K562 (cell line): ENCODE data around the gene PGRMC2.
"Not testable (repeated sequence)": the region's sequence is repeated elsewhere in the genome, so short reads cannot be mapped to it uniquely, and the experiment has no call there.

Experiments
- ZNF175 ChIP-seq: fragments of 200-800 bp; sonication (Bioruptor generic); IDR thresholded peaks from 2 replicates; pipeline ENCODE4 v1.6.1; 2016; ENCODE audit warnings: low read depth, mild to moderate bottlenecking, missing genetic modification characterization, missing compliant biosample characterization
- TF ChIP-seq, protein P1 (sequence below), 2 experiments: fragments of 450-650 bp; formaldehyde crosslinking in 1 of 2; IDR thresholded peaks; 2 replicates each; pipeline versions ENCODE4 v1.4.0 to v1.6.1; 2014 to 2020; ENCODE audit warnings: mild to moderate bottlenecking in 2 of 2, borderline replicate concordance in 1 of 2, low read depth in 1 of 2
- TF ChIP-seq, protein P2 (sequence below), 3 experiments: IDR thresholded peaks in 2 of 3; conservative IDR thresholded peaks in 1 of 3; 2 replicates each; pipeline ENCODE4 v1.5.1; 2011 to 2012; ENCODE audit warnings: low read length in 3 of 3, mild to moderate bottlenecking in 3 of 3, control low read depth in 2 of 3, improper control_type of control experiment in 1 of 3, inconsistent platforms in 1 of 3, low read depth in 1 of 3, mixed read lengths in 1 of 3, moderate library complexity in 1 of 3; ENCODE audit not compliant: insufficient read depth in 2 of 3
- TF ChIP-seq, protein P3 (sequence below): fragments of 450-650 bp; IDR thresholded peaks from 2 replicates; pipeline ENCODE4 v1.6.1; 2016; ENCODE audit warnings: low read depth

DNA sequence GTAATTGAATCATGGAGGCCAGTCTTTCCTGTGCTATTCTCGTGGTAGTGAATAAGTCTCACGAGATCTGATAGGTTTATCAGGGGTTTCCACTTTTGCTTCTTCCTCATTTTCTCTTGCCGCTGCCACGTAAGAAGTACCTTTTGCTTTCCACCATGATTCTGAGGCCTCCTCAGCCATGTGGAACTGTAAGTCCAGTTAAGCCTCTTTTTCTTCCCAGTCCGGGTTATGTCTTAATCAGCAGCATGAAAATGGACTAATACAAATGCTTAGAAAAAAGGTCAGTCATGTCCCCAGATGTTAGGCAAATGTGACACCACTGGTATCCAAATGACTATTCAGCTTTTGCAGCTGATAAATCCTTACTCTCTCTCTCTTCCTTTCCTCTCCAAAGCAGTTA is 42.2 kb downstream of the PGRMC2 start:
- TF ChIP-seq, protein P1, sequence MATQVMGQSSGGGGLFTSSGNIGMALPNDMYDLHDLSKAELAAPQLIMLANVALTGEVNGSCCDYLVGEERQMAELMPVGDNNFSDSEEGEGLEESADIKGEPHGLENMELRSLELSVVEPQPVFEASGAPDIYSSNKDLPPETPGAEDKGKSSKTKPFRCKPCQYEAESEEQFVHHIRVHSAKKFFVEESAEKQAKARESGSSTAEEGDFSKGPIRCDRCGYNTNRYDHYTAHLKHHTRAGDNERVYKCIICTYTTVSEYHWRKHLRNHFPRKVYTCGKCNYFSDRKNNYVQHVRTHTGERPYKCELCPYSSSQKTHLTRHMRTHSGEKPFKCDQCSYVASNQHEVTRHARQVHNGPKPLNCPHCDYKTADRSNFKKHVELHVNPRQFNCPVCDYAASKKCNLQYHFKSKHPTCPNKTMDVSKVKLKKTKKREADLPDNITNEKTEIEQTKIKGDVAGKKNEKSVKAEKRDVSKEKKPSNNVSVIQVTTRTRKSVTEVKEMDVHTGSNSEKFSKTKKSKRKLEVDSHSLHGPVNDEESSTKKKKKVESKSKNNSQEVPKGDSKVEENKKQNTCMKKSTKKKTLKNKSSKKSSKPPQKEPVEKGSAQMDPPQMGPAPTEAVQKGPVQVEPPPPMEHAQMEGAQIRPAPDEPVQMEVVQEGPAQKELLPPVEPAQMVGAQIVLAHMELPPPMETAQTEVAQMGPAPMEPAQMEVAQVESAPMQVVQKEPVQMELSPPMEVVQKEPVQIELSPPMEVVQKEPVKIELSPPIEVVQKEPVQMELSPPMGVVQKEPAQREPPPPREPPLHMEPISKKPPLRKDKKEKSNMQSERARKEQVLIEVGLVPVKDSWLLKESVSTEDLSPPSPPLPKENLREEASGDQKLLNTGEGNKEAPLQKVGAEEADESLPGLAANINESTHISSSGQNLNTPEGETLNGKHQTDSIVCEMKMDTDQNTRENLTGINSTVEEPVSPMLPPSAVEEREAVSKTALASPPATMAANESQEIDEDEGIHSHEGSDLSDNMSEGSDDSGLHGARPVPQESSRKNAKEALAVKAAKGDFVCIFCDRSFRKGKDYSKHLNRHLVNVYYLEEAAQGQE (IDR thresholded peaks at IDR 0.05; ENCODE audit: borderline replicate concordance) = not testable (repeated sequence)
- TF ChIP-seq, protein P1 (CRISPR knock-in tag; IDR thresholded peaks at IDR 0.05; ENCODE audit: low read depth) = not testable (repeated sequence)
- TF ChIP-seq, protein P2, sequence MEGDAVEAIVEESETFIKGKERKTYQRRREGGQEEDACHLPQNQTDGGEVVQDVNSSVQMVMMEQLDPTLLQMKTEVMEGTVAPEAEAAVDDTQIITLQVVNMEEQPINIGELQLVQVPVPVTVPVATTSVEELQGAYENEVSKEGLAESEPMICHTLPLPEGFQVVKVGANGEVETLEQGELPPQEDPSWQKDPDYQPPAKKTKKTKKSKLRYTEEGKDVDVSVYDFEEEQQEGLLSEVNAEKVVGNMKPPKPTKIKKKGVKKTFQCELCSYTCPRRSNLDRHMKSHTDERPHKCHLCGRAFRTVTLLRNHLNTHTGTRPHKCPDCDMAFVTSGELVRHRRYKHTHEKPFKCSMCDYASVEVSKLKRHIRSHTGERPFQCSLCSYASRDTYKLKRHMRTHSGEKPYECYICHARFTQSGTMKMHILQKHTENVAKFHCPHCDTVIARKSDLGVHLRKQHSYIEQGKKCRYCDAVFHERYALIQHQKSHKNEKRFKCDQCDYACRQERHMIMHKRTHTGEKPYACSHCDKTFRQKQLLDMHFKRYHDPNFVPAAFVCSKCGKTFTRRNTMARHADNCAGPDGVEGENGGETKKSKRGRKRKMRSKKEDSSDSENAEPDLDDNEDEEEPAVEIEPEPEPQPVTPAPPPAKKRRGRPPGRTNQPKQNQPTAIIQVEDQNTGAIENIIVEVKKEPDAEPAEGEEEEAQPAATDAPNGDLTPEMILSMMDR (IDR thresholded peaks at IDR 0.05 in 2 of 3, conservative IDR thresholded peaks at IDR 0.05 in 1 of 3; ENCODE audit: insufficient read depth in 2 of 3, low read depth in 1 of 3, low read length in 3 of 3) = not testable (repeated sequence)
- TF ChIP-seq, protein P3, sequence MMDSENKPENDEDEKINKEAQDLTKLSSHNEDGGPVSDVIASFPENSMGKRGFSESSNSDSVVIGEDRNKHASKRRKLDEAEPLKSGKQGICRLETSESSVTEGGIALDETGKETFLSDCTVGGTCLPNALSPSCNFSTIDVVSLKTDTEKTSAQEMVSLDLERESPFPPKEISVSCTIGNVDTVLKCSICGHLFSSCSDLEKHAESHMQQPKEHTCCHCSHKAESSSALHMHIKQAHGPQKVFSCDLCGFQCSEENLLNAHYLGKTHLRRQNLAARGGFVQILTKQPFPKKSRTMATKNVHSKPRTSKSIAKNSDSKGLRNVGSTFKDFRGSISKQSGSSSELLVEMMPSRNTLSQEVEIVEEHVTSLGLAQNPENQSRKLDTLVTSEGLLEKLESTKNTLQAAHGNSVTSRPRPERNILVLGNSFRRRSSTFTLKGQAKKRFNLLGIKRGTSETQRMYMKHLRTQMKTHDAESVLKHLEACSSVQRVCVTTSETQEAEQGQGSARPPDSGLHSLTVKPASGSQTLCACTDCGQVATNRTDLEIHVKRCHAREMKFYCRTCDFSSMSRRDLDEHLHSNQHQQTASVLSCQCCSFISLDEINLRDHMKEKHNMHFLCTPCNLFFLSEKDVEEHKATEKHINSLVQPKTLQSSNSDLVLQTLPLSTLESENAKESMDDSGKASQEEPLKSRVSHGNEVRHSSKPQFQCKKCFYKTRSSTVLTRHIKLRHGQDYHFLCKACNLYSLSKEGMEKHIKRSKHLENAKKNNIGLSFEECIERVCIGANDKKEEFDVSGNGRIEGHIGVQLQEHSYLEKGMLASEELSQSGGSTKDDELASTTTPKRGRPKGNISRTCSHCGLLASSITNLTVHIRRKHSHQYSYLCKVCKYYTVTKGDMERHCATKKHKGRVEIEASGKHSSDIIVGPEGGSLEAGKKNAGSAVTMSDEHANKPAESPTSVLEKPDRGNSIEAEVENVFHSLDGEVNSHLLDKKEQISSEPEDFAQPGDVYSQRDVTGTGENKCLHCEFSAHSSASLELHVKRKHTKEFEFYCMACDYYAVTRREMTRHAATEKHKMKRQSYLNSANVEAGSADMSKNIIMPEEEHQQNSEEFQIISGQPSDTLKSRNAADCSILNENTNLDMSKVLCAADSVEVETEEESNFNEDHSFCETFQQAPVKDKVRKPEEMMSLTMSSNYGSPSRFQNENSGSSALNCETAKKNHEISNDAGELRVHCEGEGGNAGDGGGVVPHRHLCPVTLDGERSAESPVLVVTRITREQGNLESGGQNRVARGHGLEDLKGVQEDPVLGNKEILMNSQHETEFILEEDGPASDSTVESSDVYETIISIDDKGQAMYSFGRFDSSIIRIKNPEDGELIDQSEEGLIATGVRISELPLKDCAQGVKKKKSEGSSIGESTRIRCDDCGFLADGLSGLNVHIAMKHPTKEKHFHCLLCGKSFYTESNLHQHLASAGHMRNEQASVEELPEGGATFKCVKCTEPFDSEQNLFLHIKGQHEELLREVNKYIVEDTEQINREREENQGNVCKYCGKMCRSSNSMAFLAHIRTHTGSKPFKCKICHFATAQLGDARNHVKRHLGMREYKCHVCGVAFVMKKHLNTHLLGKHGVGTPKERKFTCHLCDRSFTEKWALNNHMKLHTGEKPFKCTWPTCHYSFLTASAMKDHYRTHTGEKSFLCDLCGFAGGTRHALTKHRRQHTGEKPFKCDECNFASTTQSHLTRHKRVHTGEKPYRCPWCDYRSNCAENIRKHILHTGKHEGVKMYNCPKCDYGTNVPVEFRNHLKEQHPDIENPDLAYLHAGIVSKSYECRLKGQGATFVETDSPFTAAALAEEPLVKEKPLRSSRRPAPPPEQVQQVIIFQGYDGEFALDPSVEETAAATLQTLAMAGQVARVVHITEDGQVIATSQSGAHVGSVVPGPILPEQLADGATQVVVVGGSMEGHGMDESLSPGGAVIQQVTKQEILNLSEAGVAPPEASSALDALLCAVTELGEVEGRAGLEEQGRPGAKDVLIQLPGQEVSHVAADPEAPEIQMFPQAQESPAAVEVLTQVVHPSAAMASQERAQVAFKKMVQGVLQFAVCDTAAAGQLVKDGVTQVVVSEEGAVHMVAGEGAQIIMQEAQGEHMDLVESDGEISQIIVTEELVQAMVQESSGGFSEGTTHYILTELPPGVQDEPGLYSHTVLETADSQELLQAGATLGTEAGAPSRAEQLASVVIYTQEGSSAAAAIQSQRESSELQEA = not testable (repeated sequence)
- TF ChIP-seq ZNF175 (CRISPR knock-in tag) = not testable (repeated sequence)
